ENCODE measurements around the gene VGLL1.
A peak's percentile ranks its signal among the peaks of the same experiment; 100 is the strongest.

Gene VGLL1

DNA sequence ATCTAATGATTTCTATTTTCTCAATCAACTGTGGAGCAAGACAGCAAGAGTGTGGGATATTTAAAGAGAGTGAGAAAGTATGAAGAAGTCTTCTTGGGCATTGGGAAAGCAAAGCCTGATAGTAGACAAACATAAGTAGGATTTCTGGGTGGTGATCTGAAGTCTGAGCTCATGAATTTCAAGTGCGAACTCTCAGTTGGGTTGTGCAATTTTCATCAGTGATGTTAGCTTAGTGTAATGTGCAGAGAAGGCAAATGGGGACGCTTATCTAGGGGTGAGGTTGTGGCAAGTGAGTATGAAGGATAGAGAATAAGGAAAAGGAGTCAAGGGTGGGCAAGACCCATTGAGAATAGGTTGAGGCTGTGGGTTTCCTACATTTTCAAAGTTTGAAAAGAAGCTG is 23.7 kb downstream of the VGLL1 start:
- DNase-seq, result no peak

DNA sequence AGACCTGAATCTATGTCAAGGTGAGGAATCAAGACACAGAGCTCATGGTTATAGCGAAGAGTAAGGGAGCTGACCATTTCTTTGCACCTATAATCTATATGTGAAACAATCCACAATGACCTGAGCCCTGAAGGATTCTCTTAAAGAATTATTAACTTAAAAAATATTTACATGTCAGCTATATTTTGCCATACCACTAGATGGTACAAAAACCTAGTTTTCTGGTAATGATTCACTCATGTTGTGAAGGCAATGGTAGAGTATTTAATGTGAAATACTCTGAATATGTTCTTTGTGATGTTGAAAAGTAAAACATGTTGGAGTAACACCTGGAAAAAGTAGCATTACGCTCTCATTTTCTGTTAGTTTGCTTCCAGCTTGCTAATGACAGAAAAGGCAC is 40.0 kb downstream of the VGLL1 start:
- no peak for DNase-seq

- no peak for DNase-seq
Measured at GRCh38 chrX:136574548-136574947, 42.5 kb downstream of the VGLL1 start.

- peak; percentile 33 for DNase-seq
Measured at GRCh38 chrX:136577552-136577951, 45.5 kb downstream of the VGLL1 start.

DNA sequence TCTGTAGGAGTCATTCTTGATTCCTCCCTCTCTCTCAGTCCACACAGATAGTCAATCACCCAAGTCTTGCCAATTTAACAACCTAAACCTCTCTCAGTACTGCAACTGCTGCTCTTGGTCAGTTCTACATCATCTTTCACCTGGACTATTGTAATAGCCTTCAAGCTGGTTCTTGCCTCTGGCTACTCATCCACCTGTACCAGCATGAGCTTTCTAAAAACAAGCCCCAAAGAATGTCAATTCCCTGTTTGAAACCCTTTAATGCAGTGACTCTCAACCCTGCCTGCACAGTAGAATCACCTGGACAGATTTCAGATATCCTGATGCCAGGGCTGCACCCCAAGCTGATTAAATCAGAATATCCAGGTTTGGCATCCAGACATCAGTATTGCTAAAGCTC is 48.3 kb downstream of the VGLL1 start:
- no peak for DNase-seq

DNA sequence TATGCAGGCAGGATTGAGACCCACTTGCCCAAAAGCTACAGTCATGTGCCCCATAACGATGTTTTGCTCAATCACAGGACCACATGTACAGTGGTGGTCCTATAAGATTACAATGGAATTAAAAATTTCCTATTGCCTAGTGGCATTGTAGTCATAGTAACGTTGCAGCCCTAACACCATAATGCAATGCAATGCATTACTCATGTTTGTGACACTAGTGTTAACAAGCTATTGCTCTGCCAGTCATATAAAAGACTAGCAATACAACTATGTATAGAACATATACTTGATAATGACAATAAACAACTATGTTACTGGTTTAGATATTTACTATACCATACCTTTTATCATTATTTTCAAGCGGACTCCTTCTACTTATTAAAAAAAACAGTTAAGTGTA is 50.6 kb downstream of the VGLL1 start:
- no peak for DNase-seq

DNA sequence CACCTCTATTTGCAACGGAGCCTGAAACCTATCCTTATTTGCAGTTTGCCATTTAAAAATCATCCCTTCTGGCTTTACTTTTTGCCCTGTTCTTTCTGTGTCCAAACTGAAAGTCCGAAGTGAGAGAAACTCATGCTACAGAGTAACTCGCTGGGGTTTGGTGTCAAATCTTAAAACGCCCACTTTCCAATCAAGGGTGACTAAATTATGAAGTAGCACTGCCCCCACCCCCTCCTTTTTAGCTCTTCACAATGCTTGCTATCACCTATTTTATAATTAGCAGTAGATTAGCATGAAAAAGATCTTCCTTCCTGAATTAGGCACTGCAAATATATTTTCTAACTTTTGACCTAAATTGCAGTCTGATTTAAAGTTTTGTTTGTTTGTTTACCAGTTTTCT is 52.5 kb downstream of the VGLL1 start:
- no peak for DNase-seq

DNA sequence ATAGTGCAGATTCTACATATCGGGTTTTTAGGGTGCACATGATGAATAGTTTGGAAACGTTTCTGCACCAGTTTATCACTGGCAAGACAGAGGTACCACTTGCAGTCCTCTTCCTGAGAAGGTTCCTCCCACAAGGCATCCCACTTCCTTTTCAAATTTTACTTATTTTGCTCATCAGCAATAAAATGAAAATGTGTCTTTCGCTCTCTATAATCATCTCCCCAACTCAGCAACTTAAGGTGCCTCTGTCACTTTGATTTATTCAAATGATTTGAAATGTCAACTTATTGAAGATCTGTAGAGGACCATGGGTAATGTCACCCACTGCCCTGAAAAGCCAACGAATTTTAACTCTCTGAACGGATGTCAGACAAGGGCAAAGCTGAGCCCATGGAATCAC is 53.2 kb downstream of the VGLL1 start:
- no peak for DNase-seq

DNA sequence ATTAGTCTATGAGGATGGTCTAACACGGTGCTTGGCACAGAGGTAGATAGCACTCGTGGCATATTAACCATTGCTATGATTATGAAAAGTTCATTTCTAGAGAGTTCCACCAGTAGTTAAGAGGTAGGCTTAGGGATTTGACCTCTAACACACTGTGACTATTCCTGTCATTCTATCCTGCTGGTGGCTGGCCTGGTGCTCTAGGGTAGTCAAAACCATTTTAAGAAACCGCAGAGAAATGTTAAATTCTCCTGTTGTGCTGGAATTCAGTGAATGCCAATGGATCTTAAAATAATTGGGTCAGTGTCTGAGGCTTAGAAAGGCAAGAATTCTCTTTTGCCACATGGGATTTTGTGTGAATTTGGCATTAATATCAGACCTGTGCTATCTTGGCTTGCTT is 53.9 kb downstream of the VGLL1 start:
- no peak for DNase-seq

DNA sequence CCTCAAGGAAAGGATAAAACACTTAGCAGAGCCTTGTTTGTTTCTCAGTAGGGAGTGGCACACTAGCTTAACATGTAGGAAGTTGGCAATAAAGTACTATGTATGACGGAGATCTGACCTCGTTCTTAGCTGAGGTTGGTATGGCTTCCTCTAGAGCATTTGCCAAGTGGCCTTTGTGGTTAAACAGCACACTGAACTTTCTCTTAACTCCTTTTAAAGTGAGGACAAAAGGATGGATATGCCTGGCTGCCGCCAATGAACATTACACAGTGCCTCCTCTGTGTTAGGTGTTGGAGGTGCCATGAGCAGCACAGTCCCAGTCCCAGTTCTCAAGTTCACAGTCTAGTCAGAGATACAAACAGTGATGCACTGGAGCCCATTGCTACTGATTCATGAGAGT is 54.4 kb downstream of the VGLL1 start:
- peak; percentile 63 for DNase-seq

DNA sequence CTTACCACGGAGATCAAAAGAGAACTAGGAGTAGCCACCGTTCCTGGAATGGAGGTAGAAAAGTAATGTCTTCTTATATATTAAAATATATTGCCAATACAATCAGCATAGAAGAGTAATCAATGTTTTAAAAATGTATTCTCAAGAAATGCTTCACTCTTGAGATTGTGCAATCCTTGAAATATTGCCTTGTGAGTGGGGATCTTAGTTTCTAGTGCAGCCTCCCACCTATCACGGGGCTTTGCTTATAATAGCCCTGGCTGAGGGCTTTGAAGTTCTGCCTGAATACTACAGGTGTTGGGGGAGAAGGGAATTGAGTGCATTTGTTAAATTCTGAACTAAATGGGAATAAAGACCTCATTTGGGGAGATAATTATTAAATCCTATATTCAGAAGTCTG is 55.5 kb downstream of the VGLL1 start:
- DNase-seq, result no peak

GRCh38 chrX:136588036-136588435 is 56.0 kb downstream of the VGLL1 start:
- no peak for DNase-seq

GRCh38 chrX:136589966-136590365 is 58.0 kb downstream of the VGLL1 start:
- no peak for DNase-seq

GRCh38 chrX:136597356-136597755 is 65.3 kb downstream of the VGLL1 start:
- no peak for DNase-seq

DNA sequence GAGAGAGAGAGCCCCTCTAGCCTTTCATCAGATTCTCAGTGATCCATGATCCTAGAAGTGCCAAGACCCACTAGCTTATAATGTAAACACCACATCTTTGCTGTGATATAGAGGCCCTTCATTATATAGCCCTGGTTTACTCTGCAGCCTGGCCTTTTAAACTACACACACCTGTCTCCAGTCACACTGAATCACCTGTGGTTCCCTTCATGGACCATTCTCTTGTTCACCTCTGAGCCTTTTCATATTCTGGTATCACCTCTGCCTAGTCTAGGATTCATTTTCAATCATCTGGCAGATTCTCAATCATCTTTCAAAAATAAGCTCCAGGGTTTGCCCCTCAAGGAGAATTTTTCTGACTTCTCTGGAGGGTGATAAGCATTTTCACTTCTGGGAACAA is 65.9 kb downstream of the VGLL1 start:
- no peak for DNase-seq

DNA sequence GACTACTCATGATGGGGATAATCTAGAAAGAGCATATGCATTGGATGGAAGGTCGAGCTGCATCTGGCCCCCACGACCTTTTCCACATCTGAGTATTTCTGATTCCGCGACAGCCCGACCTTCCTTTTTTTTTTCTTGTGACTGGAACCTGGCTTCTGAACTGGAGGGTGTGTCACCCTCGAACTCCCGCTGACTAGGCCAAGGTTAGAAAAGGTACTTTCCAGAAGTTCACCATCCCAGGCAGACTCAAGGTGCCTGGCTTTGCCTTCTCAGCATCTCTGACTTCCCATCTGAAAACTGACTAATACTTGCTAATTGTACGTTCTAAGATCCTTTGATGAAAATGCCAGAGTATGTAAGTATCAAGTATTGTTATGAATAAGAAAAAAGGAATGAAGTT is 66.6 kb downstream of the VGLL1 start:
- no peak for DNase-seq

DNA sequence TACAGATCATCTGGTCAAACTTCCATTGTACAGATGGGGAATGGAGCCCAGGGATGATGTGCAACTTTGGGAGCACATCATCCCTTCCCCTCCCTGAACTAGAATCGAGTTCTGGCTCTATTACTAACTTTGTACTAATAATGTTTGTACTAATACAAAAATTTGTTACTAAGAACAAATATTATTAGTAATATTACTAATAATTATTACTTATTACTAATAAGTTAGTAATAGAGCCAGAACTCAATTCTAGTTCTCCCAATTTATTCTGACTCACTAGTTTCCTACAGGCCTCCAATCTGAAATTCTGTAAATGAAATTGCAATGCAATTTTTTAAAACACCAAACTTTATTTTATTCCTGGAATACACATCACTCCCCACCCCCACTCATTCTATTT is 68.0 kb downstream of the VGLL1 start:
- DNase-seq, result no peak
